K562 (cell line): ENCODE data around the gene TCEANC. TPM values are rescaled to one million over a fixed set of nuclear protein-coding genes. Genes with fewer than 3 reads are reported as not detected.

Experiments used
- ARID1B ChIP-seq: fragments of 450-650 bp; IDR thresholded peaks from 2 replicates; pipeline ENCODE4 v1.6.1; 2016; ENCODE audit warnings: antibody characterized with exemption, mild to moderate bottlenecking, inconsistent platforms
- ATF1 ChIP-seq, 2 experiments: fragments of 450-650 bp in 1 of 2; IDR thresholded peaks; 2 replicates each; pipeline ENCODE4 v1.6.1; 2016; ENCODE audit warnings: missing compliant biosample characterization in 1 of 2, missing genetic modification characterization in 1 of 2
- BHLHE40 ChIP-seq: IDR thresholded peaks from 2 replicates; pipeline ENCODE4 v1.6.1; 2011; ENCODE audit warnings: low read length, improper control_type of control experiment
- CHD1 ChIP-seq: fragments of 200-600 bp; sonication (generic); IDR thresholded peaks from one replicate; pipeline ENCODE4 v1.6.1; 2012; ENCODE audit warnings: mild to moderate bottlenecking, moderate library complexity, low read length, inconsistent platforms
- CTBP1 ChIP-seq: fragments of 450-650 bp; IDR thresholded peaks from 2 replicates; pipeline ENCODE4 v1.6.1; 2016; ENCODE audit warnings: borderline replicate concordance
- ELF1 ChIP-seq: fragments of 200-800 bp; sonication (Bioruptor generic); IDR thresholded peaks from 2 replicates; pipeline ENCODE4 v1.6.1; 2016; ENCODE audit warnings: missing genetic modification characterization, missing compliant biosample characterization
- GABPB1 ChIP-seq: sonication (generic); formaldehyde crosslinking; IDR thresholded peaks from 2 replicates; pipeline ENCODE4 v1.8.0; 2022; ENCODE audit warnings: mild to moderate bottlenecking, missing genetic modification reagents
- KLF1 ChIP-seq: fragments of 450-650 bp; IDR thresholded peaks from 2 replicates; pipeline ENCODE4 v1.6.1; 2016; ENCODE audit warnings: missing genetic modification characterization, missing compliant biosample characterization
- MEIS2 ChIP-seq: fragments of 450-650 bp; IDR thresholded peaks from 2 replicates; pipeline ENCODE4 v1.6.1; 2014; ENCODE audit warnings: mild to moderate bottlenecking; ENCODE audit not compliant: partially characterized antibody
- NR2F6 ChIP-seq: fragments of 450-650 bp; formaldehyde crosslinking; IDR thresholded peaks from 2 replicates; pipeline ENCODE4 v1.4.0; 2020; ENCODE audit warnings: mild to moderate bottlenecking
- PRMT5 ChIP-seq: sonication (generic); formaldehyde crosslinking; IDR thresholded peaks from 2 replicates; pipeline ENCODE4 v1.5.0; 2020; ENCODE audit warnings: missing genetic modification reagents
- PTRF ChIP-seq: fragments of 450-650 bp; IDR thresholded peaks from 2 replicates; pipeline ENCODE4 v1.6.1; 2016; ENCODE audit warnings: mild to moderate bottlenecking, missing genetic modification characterization, missing compliant biosample characterization
- SFPQ ChIP-seq: fragments of 200-400 bp; formaldehyde crosslinking; IDR thresholded peaks from 2 replicates; pipeline ENCODE4 v1.6.1; 2017; ENCODE audit warnings: mild to moderate bottlenecking, low read depth, low read length, moderate library complexity
- ZNF165 ChIP-seq: fragments of 250-450 bp; sonication (Bioruptor Pico); IDR thresholded peaks from 2 replicates; pipeline ENCODE4 v1.4.0; 2020; ENCODE audit warnings: borderline replicate concordance
- polyA plus RNA-seq, 8 experiments: library from polyadenylated mRNA; depleted of rRNA in 4 of 8; stranded (reverse) in 5 of 8; unstranded in 3 of 8; fragments of >200 nt; fragmentation: Nextera tagmentation in 2 of 8; fragmentation: Illumina TruSeq in 1 of 8; extraction: Ambion mirVana in 2 of 8; extraction: Trizol in 1 of 8; gene quantifications; 2 replicates each; pipeline versions ENCODE4 v1.2.1 to v1.2.3, GENCODE V29; 2011 to 2014; ENCODE audit warnings: inconsistent platforms in 1 of 8, missing spikeins in 1 of 8
- total RNA-seq, 7 experiments: library from RNA; depleted of rRNA in 6 of 7; stranded (reverse); fragments of >200 nt in 6 of 7; fragmentation: Illumina TruSeq in 2 of 7; extraction: Trizol in 2 of 7; gene quantifications; 2 replicates each; pipeline versions ENCODE4 v1.2.1 to v1.2.3, GENCODE V29; 2011 to 2021; ENCODE audit warnings: low replicate concordance in 1 of 7
- TF ChIP-seq, protein P1 (sequence below), 2 experiments: fragments of 450-650 bp; IDR thresholded peaks; 2 replicates each; pipeline ENCODE4 v1.6.1; 2016; ENCODE audit warnings: mild to moderate bottlenecking in 2 of 2, borderline replicate concordance in 1 of 2, low read depth in 1 of 2, moderate library complexity in 1 of 2
- TF ChIP-seq, protein P2 (sequence below): sonication (generic); formaldehyde crosslinking; IDR thresholded peaks from 2 replicates; pipeline ENCODE4 v1.8.0; 2022; ENCODE audit warnings: mild to moderate bottlenecking, missing genetic modification reagents
- TF ChIP-seq, protein P3 (sequence below), 2 experiments: fragments of 250-450 bp in 1 of 2; fragments of 450-650 bp in 1 of 2; sonication (Bioruptor Pico) in 1 of 2; IDR thresholded peaks; 2 replicates each; pipeline versions ENCODE4 v1.6.1 to v1.8.0; 2016 to 2021; ENCODE audit warnings: mild to moderate bottlenecking in 2 of 2, moderate library complexity in 2 of 2, missing compliant biosample characterization in 1 of 2, missing genetic modification characterization in 1 of 2

TCEANC gene
- total and polyA plus RNA-seq, 9 of the 15 experiments (the other 6 are each of a cell fraction or from before 2014, with no cell fraction given): 1.2 to 2.8 (median 2.0) TPM

- TF ChIP-seq, protein P1, sequence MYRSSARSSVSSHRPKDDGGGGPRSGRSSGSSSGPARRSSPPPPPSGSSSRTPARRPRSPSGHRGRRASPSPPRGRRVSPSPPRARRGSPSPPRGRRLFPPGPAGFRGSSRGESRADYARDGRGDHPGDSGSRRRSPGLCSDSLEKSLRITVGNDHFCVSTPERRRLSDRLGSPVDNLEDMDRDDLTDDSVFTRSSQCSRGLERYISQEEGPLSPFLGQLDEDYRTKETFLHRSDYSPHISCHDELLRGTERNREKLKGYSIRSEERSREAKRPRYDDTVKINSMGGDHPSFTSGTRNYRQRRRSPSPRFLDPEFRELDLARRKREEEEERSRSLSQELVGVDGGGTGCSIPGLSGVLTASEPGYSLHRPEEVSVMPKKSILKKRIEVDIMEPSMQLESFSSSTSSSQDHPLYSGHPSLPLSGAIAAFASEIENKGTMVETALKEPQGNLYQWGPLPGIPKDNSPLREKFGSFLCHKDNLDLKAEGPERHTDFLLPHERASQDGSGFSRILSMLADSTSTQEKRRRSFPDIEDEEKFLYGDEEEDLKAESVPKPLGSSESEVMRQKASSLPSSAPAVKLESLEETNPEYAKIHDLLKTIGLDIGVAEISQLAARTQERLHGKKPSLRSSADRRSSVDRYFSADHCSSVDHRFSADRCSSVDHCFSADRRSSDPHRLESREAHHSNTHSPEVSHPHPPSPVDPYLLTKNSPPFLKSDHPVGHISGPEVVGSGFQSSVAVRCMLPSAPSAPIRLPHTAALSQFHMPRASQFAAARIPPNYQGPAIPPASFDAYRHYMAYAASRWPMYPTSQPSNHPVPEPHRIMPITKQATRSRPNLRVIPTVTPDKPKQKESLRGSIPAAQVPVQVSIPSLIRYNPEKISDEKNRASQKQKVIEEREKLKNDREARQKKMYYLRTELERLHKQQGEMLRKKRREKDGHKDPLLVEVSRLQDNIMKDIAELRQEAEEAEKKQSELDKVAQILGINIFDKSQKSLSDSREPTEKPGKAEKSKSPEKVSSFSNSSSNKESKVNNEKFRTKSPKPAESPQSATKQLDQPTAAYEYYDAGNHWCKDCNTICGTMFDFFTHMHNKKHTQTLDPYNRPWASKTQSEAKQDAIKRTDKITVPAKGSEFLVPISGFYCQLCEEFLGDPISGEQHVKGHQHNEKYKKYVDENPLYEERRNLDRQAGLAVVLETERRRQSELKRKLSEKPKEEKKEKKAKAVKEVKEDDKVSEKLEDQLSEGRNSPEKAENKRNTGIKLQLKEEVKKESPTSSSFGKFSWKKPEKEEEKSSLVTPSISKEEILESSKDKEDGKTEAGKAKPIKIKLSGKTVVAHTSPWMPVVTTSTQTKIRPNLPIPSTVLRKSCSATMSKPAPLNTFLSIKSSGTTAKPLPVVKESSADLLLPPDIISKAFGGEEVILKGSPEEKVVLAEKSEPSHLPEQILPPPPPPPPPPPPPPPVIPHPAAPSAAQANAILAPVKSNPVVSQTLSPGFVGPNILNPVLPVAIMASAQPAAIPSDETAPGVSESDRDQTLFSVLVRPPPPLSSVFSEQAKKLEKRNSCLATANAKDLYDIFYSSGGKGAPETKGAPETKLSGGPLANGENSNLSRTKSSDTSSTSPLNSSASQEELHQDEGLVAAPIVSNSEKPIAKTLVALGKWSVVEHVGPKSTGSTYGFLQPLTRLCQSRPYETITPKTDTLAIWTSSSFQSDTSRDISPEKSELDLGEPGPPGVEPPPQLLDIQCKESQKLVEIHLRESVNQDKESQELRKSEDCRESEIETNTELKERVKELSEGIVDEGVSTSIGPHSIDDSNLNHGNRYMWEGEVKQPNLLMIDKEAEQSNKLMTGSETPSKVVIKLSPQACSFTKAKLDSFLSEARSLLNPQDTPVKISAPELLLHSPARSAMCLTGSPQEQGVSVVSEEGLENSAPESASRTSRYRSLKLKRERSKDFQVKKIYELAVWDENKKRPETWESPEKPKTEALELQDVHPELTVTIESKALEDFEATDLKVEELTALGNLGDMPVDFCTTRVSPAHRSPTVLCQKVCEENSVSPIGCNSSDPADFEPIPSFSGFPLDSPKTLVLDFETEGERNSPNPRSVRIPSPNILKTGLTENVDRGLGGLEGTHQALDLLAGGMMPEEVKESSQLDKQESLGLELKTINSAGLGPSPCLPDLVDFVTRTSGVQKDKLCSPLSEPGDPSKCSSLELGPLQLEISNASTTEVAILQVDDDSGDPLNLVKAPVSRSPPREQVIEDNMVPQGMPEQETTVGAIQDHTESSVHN (IDR thresholded peaks at IDR 0.05; ENCODE audit: borderline replicate concordance in 1 of 2, low read depth in 1 of 2): 0 out of 4 replicates have a peak, but pooled peaks of 1 of the 2 experiments have one; percentile 57
- TF ChIP-seq CHD1: no peak
- TF ChIP-seq, protein P2, sequence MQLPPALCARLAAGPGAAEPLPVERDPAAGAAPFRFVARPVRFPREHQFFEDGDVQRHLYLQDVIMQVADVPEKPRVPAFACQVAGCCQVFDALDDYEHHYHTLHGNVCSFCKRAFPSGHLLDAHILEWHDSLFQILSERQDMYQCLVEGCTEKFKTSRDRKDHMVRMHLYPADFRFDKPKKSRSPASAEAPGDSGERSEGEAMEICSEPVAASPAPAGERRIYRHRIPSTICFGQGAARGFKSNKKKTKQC (CRISPR knock-in tag): no peak
- TF ChIP-seq BHLHE40: peak; percentile 75
- TF ChIP-seq KLF1 (tag): no peak
- TF ChIP-seq ARID1B: peak; percentile 61
- TF ChIP-seq, protein P3, sequence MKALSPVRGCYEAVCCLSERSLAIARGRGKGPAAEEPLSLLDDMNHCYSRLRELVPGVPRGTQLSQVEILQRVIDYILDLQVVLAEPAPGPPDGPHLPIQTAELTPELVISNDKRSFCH (CRISPR knock-in tag; IDR thresholded peaks at IDR 0.05): no peak
- TF ChIP-seq, protein P3 (tag; IDR thresholded peaks at IDR 0.05): no peak
- TF ChIP-seq NR2F6: no peak
- TF ChIP-seq MEIS2: peak; percentile 73
- TF ChIP-seq CTBP1: 0 out of 2 replicates have a peak, but pooled peaks have one; percentile 12
- no peak for TF ChIP-seq ELF1 (tag)
- TF ChIP-seq ATF1 (CRISPR knock-in tag; IDR thresholded peaks at IDR 0.05): no peak
- TF ChIP-seq ATF1 (tag; IDR thresholded peaks at IDR 0.05): peak; percentile 47; the same call in 1 of the 2 replicates
- no peak for TF ChIP-seq GABPB1 (CRISPR knock-in tag)
- no peak; the same call in 1 of the 2 replicates for TF ChIP-seq PTRF (tag)
- TF ChIP-seq ZNF165 (CRISPR knock-in tag): no peak
- no peak for TF ChIP-seq SFPQ
- no peak for TF ChIP-seq PRMT5 (CRISPR knock-in tag)
Observed at GRCh38 chrX:13669246-13669737, 16.4 kb downstream of the TCEANC start (continued).
